D721Med (cell line): ENCODE measurements around the gene CEP128.

Source experiments
- DNase-seq: peaks from one replicate; pipeline ENCODE4 v3.0.0; 2011; ENCODE audit warnings: low spot score; ENCODE audit not compliant: insufficient read length
- FAIRE-seq: peaks from 2 replicates; lab custom pipeline; 2011; peaks lifted over from hg19 to GRCh38; lab: Jason Lieb, UNC
- TF ChIP-seq, protein P1 (sequence below): IDR thresholded peaks from 2 replicates; pipeline ENCODE4 v1.5.1; 2012; ENCODE audit warnings: mild to moderate bottlenecking, control low read depth; ENCODE audit not compliant: insufficient read depth; ENCODE audit errors: missing control alignments

The CEP128 gene

DNA sequence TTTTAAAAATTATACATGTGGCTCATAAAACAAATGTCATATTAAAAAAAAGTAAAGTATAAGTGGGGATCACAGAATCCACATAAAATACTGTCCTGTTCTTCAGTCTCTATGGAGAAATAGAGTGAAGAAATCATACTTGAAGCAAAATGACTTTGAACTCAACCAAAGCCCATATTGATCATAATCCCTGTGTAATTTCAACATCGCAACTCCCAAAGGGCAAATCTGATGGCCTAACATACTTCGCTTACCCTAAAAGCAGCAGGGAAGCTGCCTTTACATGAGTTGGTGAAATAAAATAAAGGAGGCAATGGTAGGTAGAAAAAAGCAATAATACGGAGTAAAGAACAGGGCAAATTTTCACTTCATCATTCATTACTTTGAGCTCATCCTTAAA lies 101.8 kb downstream of the CEP128 start:
- TF ChIP-seq, protein P1, sequence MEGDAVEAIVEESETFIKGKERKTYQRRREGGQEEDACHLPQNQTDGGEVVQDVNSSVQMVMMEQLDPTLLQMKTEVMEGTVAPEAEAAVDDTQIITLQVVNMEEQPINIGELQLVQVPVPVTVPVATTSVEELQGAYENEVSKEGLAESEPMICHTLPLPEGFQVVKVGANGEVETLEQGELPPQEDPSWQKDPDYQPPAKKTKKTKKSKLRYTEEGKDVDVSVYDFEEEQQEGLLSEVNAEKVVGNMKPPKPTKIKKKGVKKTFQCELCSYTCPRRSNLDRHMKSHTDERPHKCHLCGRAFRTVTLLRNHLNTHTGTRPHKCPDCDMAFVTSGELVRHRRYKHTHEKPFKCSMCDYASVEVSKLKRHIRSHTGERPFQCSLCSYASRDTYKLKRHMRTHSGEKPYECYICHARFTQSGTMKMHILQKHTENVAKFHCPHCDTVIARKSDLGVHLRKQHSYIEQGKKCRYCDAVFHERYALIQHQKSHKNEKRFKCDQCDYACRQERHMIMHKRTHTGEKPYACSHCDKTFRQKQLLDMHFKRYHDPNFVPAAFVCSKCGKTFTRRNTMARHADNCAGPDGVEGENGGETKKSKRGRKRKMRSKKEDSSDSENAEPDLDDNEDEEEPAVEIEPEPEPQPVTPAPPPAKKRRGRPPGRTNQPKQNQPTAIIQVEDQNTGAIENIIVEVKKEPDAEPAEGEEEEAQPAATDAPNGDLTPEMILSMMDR: no peak

DNA sequence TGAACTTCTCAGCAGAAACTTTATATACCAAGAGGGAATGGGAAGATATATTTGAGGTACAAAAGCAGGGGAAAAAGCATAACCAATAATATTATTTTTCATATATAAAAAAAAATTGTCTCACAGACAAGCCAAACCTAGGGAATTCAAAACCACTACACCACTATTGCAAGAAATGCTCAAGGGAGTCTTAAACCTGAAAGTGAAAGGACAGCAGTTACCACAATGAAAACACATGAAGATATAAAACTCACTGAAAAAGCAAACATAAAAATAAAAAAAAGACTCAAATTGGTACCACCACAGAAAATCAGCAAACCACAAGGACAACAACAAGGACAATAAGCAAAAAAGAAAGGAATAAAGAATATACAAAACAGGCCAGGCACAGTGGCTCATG lies 131.9 kb downstream of the CEP128 start:
- FAIRE-seq: no peak
- DNase-seq: no peak
- TF ChIP-seq, protein P1: no peak

More for the DNA sequence above, 101.8 kb downstream of the CEP128 start:
- FAIRE-seq (no peak), DNase-seq (no peak)

DNA sequence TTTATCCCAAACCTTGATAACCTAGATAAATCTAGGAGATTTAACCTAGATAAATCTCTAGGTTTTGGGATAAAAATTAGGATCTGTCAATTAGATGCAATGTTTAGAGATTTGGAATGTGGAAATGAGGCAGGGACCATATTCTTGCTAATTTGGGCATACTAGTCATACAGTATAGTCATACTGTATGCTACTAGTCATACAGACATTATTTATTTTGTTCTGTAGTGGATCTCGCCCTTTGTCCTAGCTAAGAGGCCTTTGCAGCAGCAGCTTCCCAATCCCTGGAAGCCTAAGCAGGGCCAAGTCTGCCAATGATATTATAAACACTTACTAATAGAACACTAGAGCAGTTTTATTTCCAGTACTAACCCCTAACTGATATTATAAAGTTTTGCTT lies 136.4 kb downstream of the CEP128 start:
- TF ChIP-seq, protein P1: no peak
- FAIRE-seq: no peak
- no peak for DNase-seq

DNA sequence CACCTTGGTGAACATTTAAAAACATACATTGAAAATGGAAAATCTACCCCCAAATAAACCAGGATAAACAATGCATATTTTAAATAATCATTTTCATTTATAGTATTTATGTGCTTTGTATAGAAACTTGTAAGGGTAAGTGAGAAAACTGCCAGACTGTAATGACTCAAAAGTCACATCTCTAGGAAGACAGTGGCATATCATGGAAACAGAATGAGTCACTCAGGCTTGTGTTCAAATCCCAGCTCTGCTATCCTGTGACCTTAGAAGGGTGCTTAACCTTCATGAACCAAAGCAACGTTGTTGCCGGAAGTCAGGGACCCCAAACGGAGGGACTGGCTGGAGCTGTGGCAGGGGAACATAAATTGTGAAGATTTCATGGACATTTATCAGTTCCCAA lies 142.7 kb downstream of the CEP128 start:
- FAIRE-seq: no peak
- TF ChIP-seq, protein P1: no peak
- no peak for DNase-seq

DNA sequence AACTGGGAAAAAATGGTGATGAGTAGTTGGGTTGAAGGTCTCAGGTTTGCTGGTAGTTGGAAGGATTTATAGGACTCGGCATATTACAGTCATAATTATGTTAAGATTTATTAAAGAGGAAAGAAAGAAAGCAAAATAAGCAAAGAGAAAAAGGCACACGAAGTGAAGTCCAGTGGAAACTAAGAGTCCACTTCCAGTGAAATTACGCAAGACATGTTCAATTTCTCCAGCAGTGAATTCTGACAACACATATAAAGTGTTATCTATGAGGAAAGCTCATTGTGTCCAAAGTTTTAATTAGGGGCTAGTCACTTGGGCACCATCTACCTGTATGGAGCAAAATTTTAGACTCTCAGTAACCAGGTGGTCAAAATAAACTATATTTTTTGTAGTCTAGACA lies 143.3 kb downstream of the CEP128 start:
- DNase-seq (no peak), FAIRE-seq (no peak)
- TF ChIP-seq, protein P1: no peak

DNA sequence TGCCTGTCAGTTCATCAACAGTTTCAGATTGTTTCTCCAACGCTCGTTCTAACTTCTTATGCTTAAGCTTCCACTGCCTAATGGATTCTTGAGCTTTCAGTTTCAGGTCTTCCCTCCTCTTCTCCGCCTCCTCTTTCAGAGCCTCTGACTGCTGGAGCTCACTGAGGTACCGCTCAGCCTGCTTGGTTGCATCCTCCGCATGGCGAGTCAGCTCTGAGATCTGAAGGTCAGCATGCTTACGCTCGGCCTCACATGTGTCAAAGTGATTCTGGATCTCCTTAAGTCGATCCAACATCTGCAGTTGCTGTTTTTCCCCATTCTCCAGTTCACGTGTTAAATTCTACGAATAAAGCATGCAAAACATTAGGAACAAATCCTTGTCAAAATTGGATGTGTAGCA lies 148.8 kb downstream of the CEP128 start:
- DNase-seq: no peak
- no peak for FAIRE-seq
- TF ChIP-seq, protein P1: no peak

DNA sequence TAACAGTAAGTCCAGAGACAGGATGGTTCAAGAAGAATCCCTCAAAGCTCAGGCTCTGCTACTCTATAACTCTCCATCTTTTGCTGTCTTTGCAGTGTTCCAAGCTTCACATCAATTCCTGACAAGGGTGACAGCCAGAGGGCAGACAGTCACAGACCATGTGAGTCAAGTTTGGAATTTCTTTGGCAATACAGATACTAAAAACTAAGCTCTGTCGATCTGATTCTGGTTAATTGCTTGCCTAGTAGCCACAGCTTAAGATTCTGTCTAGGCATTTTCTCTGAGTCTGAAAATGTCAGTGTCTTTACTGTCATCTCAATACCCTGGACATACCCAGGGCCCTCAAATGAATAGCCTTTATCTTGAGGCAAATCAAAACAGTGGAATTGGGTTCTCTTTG lies 153.7 kb downstream of the CEP128 start:
- FAIRE-seq (no peak), DNase-seq (no peak)
- TF ChIP-seq, protein P1: no peak
